DND-41 (cell line): Measurements from ENCODE around the gene ABT1.

Experiments used
- ATAC-seq: fragments of 200-7000 bp; cut with Tn5 transposase; 3 replicates; pipeline ENCODE4 v1.9.1; 2021; ENCODE audit warnings: low read depth; ENCODE audit not compliant: insufficient read depth
- DNase-seq: peaks from one replicate; pipeline ENCODE4 v3.0.0-alpha.2; 2020
- H2AFZ ChIP-seq: 2 replicates; pipeline ENCODE4 v1.6.0; 2012; ENCODE audit warnings: low read depth, low read length
- H3K27ac ChIP-seq: 2 replicates; pipeline ENCODE4 v1.5.1; 2012; ENCODE audit warnings: low read length, inconsistent platforms
- H3K27me3 ChIP-seq: fragments of 200-600 bp; sonication (generic); 2 replicates; pipeline ENCODE4 v1.6.0; 2012; ENCODE audit warnings: low read length, mild to moderate bottlenecking, inconsistent platforms; ENCODE audit not compliant: insufficient read depth, poor library complexity
- H3K36me3 ChIP-seq: 2 replicates; pipeline ENCODE4 v1.5.1; 2012; ENCODE audit warnings: low read length, inconsistent platforms; ENCODE audit not compliant: insufficient read depth
- H3K4me1 ChIP-seq: 2 replicates; pipeline ENCODE4 v1.5.1; 2012; ENCODE audit warnings: mild to moderate bottlenecking, low read length; ENCODE audit not compliant: insufficient read depth
- H3K4me2 ChIP-seq: 2 replicates; pipeline ENCODE4 v1.6.0; 2012; ENCODE audit warnings: mild to moderate bottlenecking, moderate library complexity, low read length, inconsistent platforms; ENCODE audit not compliant: insufficient read depth
- H3K4me3 ChIP-seq, 2 experiments: fragments of 200-600 bp in 1 of 2; shearing (Covaris generic) in 1 of 2; 2 replicates each; pipeline ENCODE4 v1.5.1; 2012 to 2016; ENCODE audit warnings: inconsistent platforms in 2 of 2, low read length in 2 of 2, mild to moderate bottlenecking in 2 of 2, low read depth in 1 of 2, moderate library complexity in 1 of 2
- H3K79me2 ChIP-seq: 2 replicates; pipeline ENCODE4 v1.6.0; 2012; ENCODE audit warnings: low read length, inconsistent platforms; ENCODE audit not compliant: insufficient read depth
- H3K9ac ChIP-seq: 2 replicates; pipeline ENCODE4 v1.6.0; 2012; ENCODE audit warnings: low read depth, mild to moderate bottlenecking, inconsistent platforms, low read length, moderate library complexity
- H3K9me3 ChIP-seq: 2 replicates; pipeline ENCODE4 v1.5.1; 2012; ENCODE audit warnings: low read length, moderate library complexity, mild to moderate bottlenecking, inconsistent platforms; ENCODE audit not compliant: insufficient read depth, severe bottlenecking
- H4K20me1 ChIP-seq: 2 replicates; pipeline ENCODE4 v1.6.0; 2012; ENCODE audit warnings: low read length; ENCODE audit not compliant: insufficient read depth
- EZH2 ChIP-seq: IDR thresholded peaks from 3 replicates; pipeline ENCODE4 v1.6.1; 2012; ENCODE audit warnings: borderline replicate concordance, low read depth, mild to moderate bottlenecking, moderate library complexity, low read length, inconsistent platforms; ENCODE audit not compliant: severe bottlenecking
- TF ChIP-seq, protein P1 (sequence below): IDR thresholded peaks from 2 replicates; pipeline ENCODE4 v1.5.1; 2012; ENCODE audit warnings: borderline replicate concordance, low read length, moderate library complexity, mild to moderate bottlenecking; ENCODE audit not compliant: poor library complexity, severe bottlenecking; ENCODE audit errors: extremely low read depth

The ABT1 gene

DNA sequence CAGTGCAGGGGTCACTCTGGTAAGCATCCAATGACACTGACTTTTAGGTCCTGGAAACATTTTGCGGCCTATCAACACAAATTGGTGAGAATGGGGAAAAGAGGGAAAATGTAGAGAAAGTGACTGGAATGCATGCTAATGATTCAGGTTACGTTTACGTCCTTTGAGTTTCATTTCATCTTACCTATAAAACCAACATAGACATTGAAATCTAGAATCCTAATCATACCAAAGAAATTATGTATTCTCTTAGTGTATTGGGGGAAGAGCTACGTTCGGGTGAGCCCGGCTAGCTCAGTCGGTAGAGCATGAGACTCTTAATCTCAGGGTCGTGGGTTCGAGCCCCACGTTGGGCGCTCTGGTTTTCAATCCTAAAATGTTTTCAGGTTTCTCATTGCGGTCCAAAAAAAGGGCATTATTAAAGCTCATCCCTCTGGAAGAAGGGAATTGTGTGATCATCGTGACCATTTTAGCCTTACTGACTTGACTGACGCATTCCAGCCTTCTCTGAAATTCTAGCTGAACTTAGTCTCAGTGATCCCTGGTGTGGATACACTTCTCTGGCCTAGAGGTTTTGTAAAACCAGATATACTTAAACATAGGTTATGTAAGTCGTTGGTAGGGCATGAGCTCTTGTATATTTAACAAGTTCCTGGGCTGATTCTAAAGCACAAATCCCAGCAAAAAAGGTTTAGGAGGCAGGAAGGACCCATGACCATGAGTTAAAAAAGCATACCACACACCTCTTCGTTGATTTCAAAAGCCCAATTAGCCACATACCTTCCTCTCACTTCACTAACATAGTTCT is 40.3 kb upstream of the ABT1 start:
- DNase-seq, result peak; percentile 39
- ATAC-seq, result no peak
- H3K9ac ChIP-seq, result no peak overlapping the region
- no peak overlapping the region for H3K4me3 ChIP-seq
- H3K36me3 ChIP-seq, result no peaks in the 10 kb centered on the region
- H3K4me1 ChIP-seq, result peaks cover 35% of the 10 kb centered on the region
- H2AFZ ChIP-seq, result no peak overlapping the region
- no peaks in the 10 kb centered on the region for H4K20me1 ChIP-seq
- H3K79me2 ChIP-seq, result no peaks in the 10 kb centered on the region
- no peak overlapping the region for H3K27ac ChIP-seq
- H3K9me3 ChIP-seq, result no peaks in the 10 kb centered on the region
- no peak overlapping the region; the same call in 1 of the 2 replicates for H3K4me2 ChIP-seq
- TF ChIP-seq, protein P1, sequence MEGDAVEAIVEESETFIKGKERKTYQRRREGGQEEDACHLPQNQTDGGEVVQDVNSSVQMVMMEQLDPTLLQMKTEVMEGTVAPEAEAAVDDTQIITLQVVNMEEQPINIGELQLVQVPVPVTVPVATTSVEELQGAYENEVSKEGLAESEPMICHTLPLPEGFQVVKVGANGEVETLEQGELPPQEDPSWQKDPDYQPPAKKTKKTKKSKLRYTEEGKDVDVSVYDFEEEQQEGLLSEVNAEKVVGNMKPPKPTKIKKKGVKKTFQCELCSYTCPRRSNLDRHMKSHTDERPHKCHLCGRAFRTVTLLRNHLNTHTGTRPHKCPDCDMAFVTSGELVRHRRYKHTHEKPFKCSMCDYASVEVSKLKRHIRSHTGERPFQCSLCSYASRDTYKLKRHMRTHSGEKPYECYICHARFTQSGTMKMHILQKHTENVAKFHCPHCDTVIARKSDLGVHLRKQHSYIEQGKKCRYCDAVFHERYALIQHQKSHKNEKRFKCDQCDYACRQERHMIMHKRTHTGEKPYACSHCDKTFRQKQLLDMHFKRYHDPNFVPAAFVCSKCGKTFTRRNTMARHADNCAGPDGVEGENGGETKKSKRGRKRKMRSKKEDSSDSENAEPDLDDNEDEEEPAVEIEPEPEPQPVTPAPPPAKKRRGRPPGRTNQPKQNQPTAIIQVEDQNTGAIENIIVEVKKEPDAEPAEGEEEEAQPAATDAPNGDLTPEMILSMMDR, result no peak
- TF ChIP-seq EZH2, result no peak
- H3K27me3 ChIP-seq, result no peaks in the 10 kb centered on the region

DNA sequence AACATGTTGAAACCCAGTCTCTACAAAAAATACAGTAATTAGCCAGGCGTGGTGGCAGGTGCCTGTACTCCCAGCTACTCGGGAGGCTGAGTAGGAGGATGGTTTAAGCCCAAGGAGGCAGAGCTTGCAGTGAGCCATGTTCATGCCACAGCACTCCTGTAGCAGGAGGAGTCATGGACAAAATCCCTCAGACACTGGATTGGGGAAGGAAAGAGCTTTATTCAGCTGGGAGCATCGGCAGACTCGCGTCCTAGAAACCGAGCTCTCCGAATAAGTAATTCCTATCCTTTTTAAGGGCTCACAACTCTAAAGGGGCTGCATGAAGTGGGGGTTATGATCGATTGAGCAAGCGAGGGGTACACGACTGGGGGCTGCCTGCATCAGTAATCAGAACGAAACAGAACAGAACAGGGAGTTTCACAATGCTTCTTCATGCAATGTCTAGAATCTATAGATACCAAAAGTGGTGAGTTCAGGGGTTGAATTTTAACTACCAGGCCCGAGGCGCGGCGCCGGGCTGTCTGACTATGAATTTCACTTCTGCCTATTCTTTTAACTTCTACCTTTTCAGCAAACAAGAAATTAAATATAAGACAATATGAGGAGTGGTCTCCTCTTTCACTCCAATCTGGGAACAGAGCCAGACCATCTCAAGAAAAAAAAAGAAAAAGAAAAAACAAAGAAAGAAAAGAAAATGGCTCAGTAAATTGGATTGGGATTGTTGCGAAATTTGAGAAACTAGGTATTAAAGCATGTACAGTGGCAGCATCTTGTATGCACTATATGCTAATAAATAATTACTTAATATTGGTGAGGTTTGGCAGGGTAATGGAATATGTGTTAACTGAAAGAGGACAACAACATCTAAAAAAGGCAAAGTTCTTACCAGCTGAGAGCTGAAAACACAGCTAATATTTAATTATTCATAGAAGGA is 35.0 kb upstream of the ABT1 start:
- H3K4me2 ChIP-seq, result no peak overlapping the region
- no peaks in the 10 kb centered on the region for H3K9me3 ChIP-seq
- no peak for ATAC-seq
- TF ChIP-seq, protein P1, result no peak
- TF ChIP-seq EZH2, result no peak
- no peak overlapping the region for H3K27ac ChIP-seq
- H3K36me3 ChIP-seq, result no peaks in the 10 kb centered on the region
- H3K4me1 ChIP-seq, result no peaks in the 10 kb centered on the region
- DNase-seq, result no peak
- no peaks in the 10 kb centered on the region for H3K27me3 ChIP-seq
- no peak overlapping the region for H3K9ac ChIP-seq
- no peak overlapping the region for H3K4me3 ChIP-seq
- H2AFZ ChIP-seq, result no peak overlapping the region
- no peaks in the 10 kb centered on the region for H3K79me2 ChIP-seq
- H4K20me1 ChIP-seq, result no peaks in the 10 kb centered on the region

DNA sequence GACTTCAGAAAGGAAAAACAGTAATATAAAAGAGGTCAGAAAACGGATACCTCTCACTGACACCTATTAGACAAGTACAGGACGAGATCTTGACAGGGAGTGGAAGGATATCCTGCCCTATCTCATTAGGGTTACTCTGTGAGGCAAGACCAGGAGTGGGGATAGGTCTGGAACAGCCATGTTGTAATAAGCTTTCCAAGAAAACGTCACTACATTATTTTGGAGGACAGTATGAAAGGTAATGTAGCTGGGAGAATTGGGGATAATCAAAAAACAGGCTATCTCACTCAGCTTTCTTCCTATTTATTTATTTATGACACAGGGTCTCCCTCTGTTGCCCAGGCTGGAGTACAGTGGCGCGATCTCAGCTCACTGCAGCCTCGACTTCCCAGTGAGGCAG is 33.3 kb upstream of the ABT1 start:
- Histone ChIP-seq H3K9ac (no peak overlapping the region), H4K20me1 (no peaks in the 10 kb centered on the region), H3K9me3 (no peaks in the 10 kb centered on the region), H3K27me3 (no peaks in the 10 kb centered on the region), H2AFZ (no peak overlapping the region), H3K4me2 (no peak overlapping the region), H3K36me3 (no peaks in the 10 kb centered on the region), H3K4me3 (no peak overlapping the region), H3K27ac (no peak overlapping the region), H3K4me1 (peaks cover 5% of the 10 kb centered on the region), H3K79me2 (no peaks in the 10 kb centered on the region)
- DNase-seq (no peak), ATAC-seq (no peak)
- TF ChIP-seq, protein P1, result no peak
- no peak for TF ChIP-seq EZH2
